Suprapubic skin (tissue), 4 donors: ENCODE results near the gene LARP6. TPM values are rescaled to one million over a fixed set of nuclear protein-coding genes. Genes with fewer than 3 reads are reported as not detected.

ENCODE experiments used
- DNase-seq, 2 donors: peaks; one replicate each; pipeline ENCODE4 v3.0.0-alpha.2; 2019; ENCODE audit warnings: low spot score in 2 of 2
- H3K27ac ChIP-seq: fragments of 200-600 bp; sonication (generic); one replicate; pipeline ENCODE4 v1.5.1; 2019
- H3K27me3 ChIP-seq: fragments of 200-600 bp; sonication (generic); one replicate; pipeline ENCODE4 v1.5.1; 2019
- H3K36me3 ChIP-seq: fragments of 200-600 bp; sonication (generic); one replicate; pipeline ENCODE4 v1.5.1; 2019
- H3K4me1 ChIP-seq: fragments of 200-600 bp; sonication (generic); one replicate; pipeline ENCODE4 v1.5.1; 2019
- H3K4me3 ChIP-seq: fragments of 200-600 bp; sonication (generic); one replicate; pipeline ENCODE4 v1.5.1; 2019; ENCODE audit warnings: mild to moderate bottlenecking
- H3K9me3 ChIP-seq: fragments of 200-600 bp; sonication (generic); one replicate; pipeline ENCODE4 v1.5.1; 2019
- CTCF ChIP-seq, 2 donors: fragments of 200-600 bp in 1 of 2; fragments of 450-650 bp in 1 of 2; sonication (generic) in 1 of 2; IDR thresholded peaks; one replicate each; pipeline ENCODE4 v1.5.1; 2016 to 2019; ENCODE audit warnings: antibody characterized with exemption in 2 of 2, mild to moderate bottlenecking in 1 of 2, moderate library complexity in 1 of 2
- EP300 ChIP-seq: sonication (generic); formaldehyde crosslinking; IDR thresholded peaks from one replicate; pipeline ENCODE4 v1.6.1; 2017; ENCODE audit warnings: antibody characterized with exemption
- POLR2A ChIP-seq, 2 donors: fragments of 450-650 bp; IDR thresholded peaks; one replicate each; pipeline ENCODE4 v1.6.1; 2017; ENCODE audit warnings: antibody characterized with exemption in 2 of 2, mild to moderate bottlenecking in 2 of 2, moderate library complexity in 2 of 2
- POLR2AphosphoS5 ChIP-seq, 3 donors: sonication (generic); formaldehyde crosslinking; IDR thresholded peaks; one replicate each; pipeline ENCODE4 v1.6.1; 2017; ENCODE audit warnings: antibody characterized with exemption in 3 of 3
- WGBS: methylation state at CpG from one replicate; pipeline ENCODE4 v1.1.5; 2018; 5-methylcytosine and 5-hydroxymethylcytosine counted together
- total RNA-seq, 4 donors: library from RNA; depleted of rRNA; stranded (reverse); fragments of >200 nt; gene quantifications; one replicate each; pipeline ENCODE4 v1.1.0, GENCODE V29; 2016

Gene LARP6
- total RNA-seq, 4 donors from 2014 or later, result 2.4 to 15.0 (median 9.8) TPM

DNA sequence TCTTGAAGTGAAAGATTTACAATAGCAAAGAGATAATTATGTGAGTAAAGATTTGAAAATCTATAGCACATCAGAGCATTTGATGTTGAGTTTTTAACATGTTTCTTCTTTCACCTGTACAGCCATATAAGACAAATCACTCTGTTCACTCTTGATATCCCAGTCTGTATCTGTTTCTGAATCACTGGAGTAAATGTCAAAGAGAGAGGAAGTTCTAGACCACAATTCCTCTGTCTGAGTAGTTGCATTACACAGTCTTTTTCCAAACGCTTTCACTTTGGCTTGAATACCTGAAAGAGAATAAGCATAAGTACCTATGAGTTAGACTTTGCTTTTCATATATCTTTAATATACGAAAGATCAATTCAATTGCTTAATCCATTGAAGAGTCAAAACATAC lies 28.4 kb upstream of the LARP6 start:
- Histone ChIP-seq H3K36me3 (no peaks in the 10 kb centered on the region), H3K27me3 (no peaks in the 10 kb centered on the region), H3K27ac (no peak overlapping the region), H3K4me1 (no peaks in the 10 kb centered on the region), H3K4me3 (no peak overlapping the region), H3K9me3 (no peaks in the 10 kb centered on the region)
- WGBS, result 82% methylated on average over 2 of the region's 2 CpGs
- no peak for DNase-seq
- TF ChIP-seq EP300 (no peak), POLR2A (IDR thresholded peaks at IDR 0.05) (no peak), CTCF (IDR thresholded peaks at IDR 0.05) (no peak), POLR2AphosphoS5 (IDR thresholded peaks at IDR 0.05) (no peak)

DNA sequence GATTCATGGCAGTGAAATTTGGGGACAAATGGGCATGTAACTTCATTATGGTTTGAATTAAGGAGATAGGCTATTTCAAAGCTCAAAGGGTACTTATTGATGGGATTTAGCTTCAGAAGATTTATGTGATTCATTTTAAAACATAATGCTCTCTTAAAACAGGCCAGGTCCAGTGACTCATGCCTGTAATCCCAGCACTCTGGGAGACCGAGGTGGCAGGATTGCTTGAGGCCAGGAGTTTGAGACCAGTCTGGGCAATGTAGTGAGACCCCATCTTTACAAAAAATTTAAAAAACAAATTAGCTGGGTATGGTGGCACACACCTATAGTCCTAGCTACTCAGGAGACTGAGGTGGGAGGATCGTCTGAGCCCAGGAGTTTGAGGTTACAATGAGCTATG lies 26.8 kb upstream of the LARP6 start:
- no peaks in the 10 kb centered on the region for H3K9me3 ChIP-seq
- no peak for TF ChIP-seq POLR2A (IDR thresholded peaks at IDR 0.05)
- TF ChIP-seq POLR2AphosphoS5 (IDR thresholded peaks at IDR 0.05), result no peak
- no peak for TF ChIP-seq CTCF (IDR thresholded peaks at IDR 0.05)
- no peak for TF ChIP-seq EP300
- H3K4me3 ChIP-seq, result no peak overlapping the region
- no peaks in the 10 kb centered on the region for H3K27me3 ChIP-seq
- 86% methylated on average over 2 of the region's 2 CpGs for WGBS
- DNase-seq, result no peak
- no peaks in the 10 kb centered on the region for H3K36me3 ChIP-seq
- H3K27ac ChIP-seq, result no peak overlapping the region
- no peaks in the 10 kb centered on the region for H3K4me1 ChIP-seq

DNA sequence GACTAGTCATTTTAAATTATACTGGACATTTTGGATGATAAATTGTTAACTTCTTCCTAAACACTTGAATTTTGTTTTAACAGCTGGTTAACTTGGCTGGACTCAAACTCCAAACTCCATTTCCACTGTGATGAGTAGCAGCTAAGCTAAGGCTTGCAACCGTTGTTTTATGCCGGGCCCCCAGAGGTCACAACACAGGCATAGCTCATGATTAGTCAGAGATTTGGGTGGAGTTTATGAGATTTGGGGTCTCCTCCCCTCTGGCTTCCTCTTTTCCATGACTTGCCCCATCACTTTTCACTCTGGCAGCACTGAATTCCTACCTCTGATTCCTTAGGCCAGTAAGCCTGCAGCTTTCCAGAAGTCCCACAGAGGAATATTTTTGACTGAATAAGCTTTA lies 25.4 kb upstream of the LARP6 start:
- TF ChIP-seq EP300 (no peak), POLR2A (IDR thresholded peaks at IDR 0.05) (no peak), CTCF (IDR thresholded peaks at IDR 0.05) (no peak), POLR2AphosphoS5 (IDR thresholded peaks at IDR 0.05) (no peak)
- Histone ChIP-seq H3K27me3 (no peaks in the 10 kb centered on the region), H3K36me3 (no peaks in the 10 kb centered on the region), H3K4me1 (no peaks in the 10 kb centered on the region), H3K27ac (no peak overlapping the region), H3K9me3 (no peaks in the 10 kb centered on the region), H3K4me3 (no peak overlapping the region)
- DNase-seq, result no peak
- WGBS, result 82% methylated on average over 2 of the region's 2 CpGs

- no peaks in the 10 kb centered on the region for H3K36me3 ChIP-seq
- H3K27ac ChIP-seq, result no peak overlapping the region
- no peaks in the 10 kb centered on the region for H3K4me1 ChIP-seq
- no peaks in the 10 kb centered on the region for H3K27me3 ChIP-seq
- no peak for TF ChIP-seq EP300
- no peak for TF ChIP-seq CTCF (IDR thresholded peaks at IDR 0.05)
- no peak for TF ChIP-seq POLR2A (IDR thresholded peaks at IDR 0.05)
- no peak for TF ChIP-seq POLR2AphosphoS5 (IDR thresholded peaks at IDR 0.05)
- no peak overlapping the region for H3K4me3 ChIP-seq
- no peaks in the 10 kb centered on the region for H3K9me3 ChIP-seq
- 79% methylated on average over 2 of the region's 2 CpGs for WGBS
- DNase-seq, result no peak
These were observed 22.7 kb upstream of the LARP6 start for GRCh38 chr15:70876683-70877082.

DNA sequence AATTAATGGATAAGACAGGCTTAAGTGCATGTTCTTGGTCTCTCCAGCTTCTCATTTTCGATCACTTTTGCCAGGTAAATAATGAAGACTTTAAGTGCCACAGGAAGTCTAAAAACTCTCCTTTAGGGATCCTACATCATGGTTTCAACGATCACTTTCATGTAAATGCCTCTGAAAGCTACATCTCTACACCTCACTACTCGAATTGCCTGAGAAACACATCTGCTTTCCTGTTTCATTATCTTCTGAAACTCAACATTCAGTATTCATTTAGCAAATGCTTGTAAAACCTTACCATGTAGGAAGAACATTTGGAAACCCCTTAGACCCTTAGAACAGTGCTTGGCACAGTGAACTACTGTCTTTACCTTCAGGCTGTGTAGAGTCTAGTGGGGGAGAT lies 22.1 kb upstream of the LARP6 start:
- TF ChIP-seq POLR2AphosphoS5 (IDR thresholded peaks at IDR 0.05) (no peak), POLR2A (IDR thresholded peaks at IDR 0.05) (no peak), EP300 (no peak), CTCF (IDR thresholded peaks at IDR 0.05) (no peak)
- H3K36me3 ChIP-seq, result no peaks in the 10 kb centered on the region
- no peaks in the 10 kb centered on the region for H3K4me1 ChIP-seq
- H3K27me3 ChIP-seq, result no peaks in the 10 kb centered on the region
- no peak for DNase-seq
- no peak overlapping the region for H3K4me3 ChIP-seq
- no peaks in the 10 kb centered on the region for H3K9me3 ChIP-seq
- H3K27ac ChIP-seq, result no peak overlapping the region
- WGBS, result 68% methylated on average over 3 of the region's 3 CpGs
